ENCODE results near the gene BANF2. TPM values are rescaled to one million over a fixed set of nuclear protein-coding genes. Genes with fewer than 3 reads are reported as not detected.

Gene BANF2
- total and polyA plus RNA-seq, 2 of the 4 experiments (the other 2 are of a cell fraction) = not detected

GRCh38 chr20:17653835-17654648 is 45.7 kb upstream of the BANF2 start:
- H2AFZ ChIP-seq (replicated peaks; ENCODE audit: low read length, poor library complexity) = no peak overlapping the region
- H4K8ac ChIP-seq (ENCODE audit: low read depth in 2 of 2, low read length in 2 of 2) = no peak overlapping the region
- no peak overlapping the region for H2BK20ac ChIP-seq (ENCODE audit: low read depth, low read length)
- H3K9me3 ChIP-seq (ENCODE audit: control insufficient read depth, insufficient read depth, low read length) = peaks cover 7% of the 10 kb centered on the region; the same call in 1 of the 2 replicates
- H3K56ac ChIP-seq (ENCODE audit: extremely low read depth, insufficient read depth, low read length) = no peak overlapping the region
- no CpG with 5 or more reads among the region's 11 CpGs for WGBS, 2 experiments (ENCODE audit: extremely low coverage in 2 of 2, insufficient read length in 1 of 2)
- H4K5ac ChIP-seq (ENCODE audit: low read depth, low read length) = no peak overlapping the region
- no peak overlapping the region for H3K4me2 ChIP-seq (ENCODE audit: low read depth, low read length)
- H4K91ac ChIP-seq (ENCODE audit: insufficient read depth, low read depth, low read length) = no peak overlapping the region
- intact Hi-C loops (cut with micrococcal nuclease) (loop anchor here (5.0 kb wide), 1 partner anchor 283 kb away; no protein-coding TSS in a partner anchor), in situ Hi-C loops (cut with MboI; ENCODE audit: low sequenced_read_pairs) (no loop called here), dilution Hi-C loops (cut with HindIII; ENCODE audit: low sequenced_read_pairs, unreplicated experiment) (no loop called here)
- H3K4me3 ChIP-seq (ENCODE audit: insufficient read depth, low read depth, low read length) = no peak overlapping the region
- no peak overlapping the region; the same call in 1 of the 2 replicates for H2AK5ac ChIP-seq (ENCODE audit: low read depth, low read length)
- no peak overlapping the region for H3K14ac ChIP-seq (replicated peaks; ENCODE audit: low read depth, low read length)
- peak overlapping the region; percentile 17 for H2BK5ac ChIP-seq (ENCODE audit: low read depth, low read length, poor library complexity, severe bottlenecking)
- ATAC-seq (ENCODE audit: low read depth) (no peak), DNase-seq (no peak)
- peaks cover 59% of the 10 kb centered on the region for H3K36me3 ChIP-seq (ENCODE audit: control insufficient read depth, insufficient read depth, low read length)
- H2BK15ac ChIP-seq (ENCODE audit: low read depth, low read length) = no peak overlapping the region
- no peak overlapping the region for H3K18ac ChIP-seq (ENCODE audit: low read depth, low read length)
- ChIA-PET POLR2A (ENCODE audit: unreplicated experiment) (no interaction called here), CTCF (interaction anchor here (0.6 to 1.1 kb wide), 7 partner anchors 14 to 280 kb away, joined by 3 to 7 read pairs (median 3); no protein-coding TSS in a partner anchor)
- TF ChIP-seq CTCF (conservative IDR thresholded peaks at IDR 0.05; ENCODE audit: low read depth, low read length) (no peak), POLR2A (IDR thresholded peaks at IDR 0.05; ENCODE audit: low read depth, low read length) (no peak), MXI1 (IDR thresholded peaks at IDR 0.05; ENCODE audit: borderline replicate concordance, low read depth, low read length) (no peak), RAD21 (IDR thresholded peaks at IDR 0.05; ENCODE audit: low read length) (no peak), MAFK (IDR thresholded peaks at IDR 0.05; ENCODE audit: low read depth, low read length) (no peak)
- H3K79me1 ChIP-seq (ENCODE audit: low read depth in 1 of 2, low read length in 2 of 2) = peaks cover 25 to 93% of the 10 kb centered on the region in 2 experiments
- H2BK120ac ChIP-seq (ENCODE audit: low read depth, low read length) = no peak overlapping the region
- BruUV-seq (replicated peaks) = no TSS peak
- peak overlapping the region; percentile 8; the same call in 1 of the 2 replicates for H3K4ac ChIP-seq (ENCODE audit: low read depth, low read length)
- no peaks in the 10 kb centered on the region for H3K27me3 ChIP-seq (ENCODE audit: control insufficient read depth, insufficient read depth, low read length)
- peaks cover 26% of the 10 kb centered on the region for H3K9me1 ChIP-seq (ENCODE audit: insufficient read depth, low read length)
- no peak overlapping the region for H2AK9ac ChIP-seq (replicated peaks; ENCODE audit: low read depth, low read length, poor library complexity)
- H3K23ac ChIP-seq (ENCODE audit: low read depth, low read length) = peak overlapping the region; percentile 27; the same call in 1 of the 2 replicates
- H3K9ac ChIP-seq (ENCODE audit: low read depth, low read length) = no peak overlapping the region
- H4K20me1 ChIP-seq (ENCODE audit: insufficient read depth, low read length) = peaks cover 98% of the 10 kb centered on the region
- H3K27ac ChIP-seq (ENCODE audit: insufficient read depth, low read length) = no peak overlapping the region; the same call in 1 of the 2 replicates
- H3K4me1 ChIP-seq (ENCODE audit: control insufficient read depth, insufficient read depth, low read length) = peaks cover 42% of the 10 kb centered on the region

Measured in IMR-90 (cell line).